Measurements from ENCODE around the gene CD99. TPM values are rescaled to one million over a fixed set of nuclear protein-coding genes. Genes with fewer than 3 reads are reported as not detected.
"Not testable (repeated sequence)": the region's sequence is repeated elsewhere in the genome, so short reads cannot be mapped to it uniquely, and the experiment has no call there.

Gene CD99
- total RNA-seq, 6 donors from 2014 or later = 135 to 300 (median 233) TPM

GRCh38 chrX:2774776-2775175, 83.7 kb downstream of the CD99 start:
- no peak for ATAC-seq (ENCODE audit: low FRiP score in 2 of 2)
- no peak for TF ChIP-seq EP300 (IDR thresholded peaks at IDR 0.05)
- TF ChIP-seq POLR2AphosphoS5 (IDR thresholded peaks at IDR 0.05) = no peak
- no peak for TF ChIP-seq CTCF (IDR thresholded peaks at IDR 0.05)
- TF ChIP-seq POLR2A (IDR thresholded peaks at IDR 0.05) = no peak
- H3K27me3 ChIP-seq = no peaks in the 10 kb centered on the region
- H3K4me1 ChIP-seq = no peaks in the 10 kb centered on the region
- H3K36me3 ChIP-seq = no peaks in the 10 kb centered on the region
- WGBS, 2 donors = 93 to 96% methylated on average over 3 of the region's 3 CpGs
- peaks cover 0 to 7% (median 0%) of the 10 kb centered on the region in 4 donors for H3K9me3 ChIP-seq
- no peak overlapping the region for H3K4me3 ChIP-seq
- H3K27ac ChIP-seq = no peak overlapping the region
- DNase-seq = no peak

- H3K27ac ChIP-seq = peak overlapping the region in 1 of 4 donors; percentile 21
- DNase-seq = not testable (repeated sequence)
- 65 to 66% methylated on average over 11 to 12 of the region's 12 CpGs for WGBS, 2 donors
Observed at GRCh38 chrX:2780472-2781225, 89.6 kb downstream of the CD99 start.

GRCh38 chrX:2781226-2781571, 90.1 kb downstream of the CD99 start:
- Histone ChIP-seq H3K4me3 (no peak overlapping the region), H3K27ac (peak overlapping the region in 1 of 4 donors; percentile 21), H3K4me1 (no peaks in the 10 kb centered on the region), H3K36me3 (no peaks in the 10 kb centered on the region), H3K27me3 (no peaks in the 10 kb centered on the region), H3K9me3 (no peaks in the 10 kb centered on the region)
- ATAC-seq (ENCODE audit: low FRiP score in 2 of 2) (no peak), DNase-seq (no peak)
- WGBS, 2 donors = 63 to 95% methylated on average over 1 of the region's 1 CpG
- TF ChIP-seq POLR2AphosphoS5 (IDR thresholded peaks at IDR 0.05) (no peak), CTCF (IDR thresholded peaks at IDR 0.05) (no peak), POLR2A (IDR thresholded peaks at IDR 0.05) (no peak), EP300 (IDR thresholded peaks at IDR 0.05) (no peak)

More at GRCh38 chrX:2780472-2781225, 89.6 kb downstream of the CD99 start:
- H3K9me3 ChIP-seq; H3K4me3 ChIP-seq; H3K4me1 ChIP-seq; ATAC-seq (ENCODE audit: low FRiP score in 2 of 2); H3K27me3 ChIP-seq; H3K36me3 ChIP-seq: not testable (repeated sequence)

- Histone ChIP-seq H3K9me3 (no peaks in the 10 kb centered on the region), H3K27me3 (no peaks in the 10 kb centered on the region), H3K4me3 (no peak overlapping the region), H3K4me1 (no peaks in the 10 kb centered on the region), H3K27ac (no peak overlapping the region), H3K36me3 (no peaks in the 10 kb centered on the region)
- ATAC-seq (ENCODE audit: low FRiP score in 2 of 2) (no peak), DNase-seq (no peak)
- 26 to 36% methylated on average over 6 of the region's 6 CpGs for WGBS, 2 donors
- TF ChIP-seq EP300 (IDR thresholded peaks at IDR 0.05) = no peak
- no peak for TF ChIP-seq CTCF (IDR thresholded peaks at IDR 0.05)
- TF ChIP-seq POLR2A (IDR thresholded peaks at IDR 0.05) = no peak
- TF ChIP-seq POLR2AphosphoS5 (IDR thresholded peaks at IDR 0.05) = no peak
Observed at GRCh38 chrX:2781698-2782097, 90.6 kb downstream of the CD99 start.

- TF ChIP-seq POLR2A (IDR thresholded peaks at IDR 0.05) (no peak), POLR2AphosphoS5 (IDR thresholded peaks at IDR 0.05) (no peak), CTCF (IDR thresholded peaks at IDR 0.05) (no peak), EP300 (IDR thresholded peaks at IDR 0.05) (no peak)
- Histone ChIP-seq H3K9me3 (no peaks in the 10 kb centered on the region), H3K27ac (no peak overlapping the region), H3K4me3 (no peak overlapping the region), H3K4me1 (no peaks in the 10 kb centered on the region), H3K27me3 (no peaks in the 10 kb centered on the region), H3K36me3 (no peaks in the 10 kb centered on the region)
- DNase-seq = no peak
- ATAC-seq (ENCODE audit: low FRiP score in 2 of 2) = no peak
- 57 to 59% methylated on average over 4 of the region's 4 CpGs for WGBS, 2 donors
Observed at GRCh38 chrX:2782171-2782570, 91.1 kb downstream of the CD99 start.
